Adipose tissue (tissue), 3 donors: Measurements from ENCODE around the gene PACRG. TPM values are rescaled to one million over a fixed set of nuclear protein-coding genes. Genes with fewer than 3 reads are reported as not detected.

Experiments used
- H3K27ac ChIP-seq: one replicate; pipeline ENCODE4 v1.5.1; 2013; ENCODE audit warnings: low read depth, low read length
- WGBS, 3 donors: extraction: QIAGEN DNeasy Blood & Tissue Kit; methylation state at CpG; one replicate each; pipeline ENCODE4 v1.1.7; 2013; 5-methylcytosine and 5-hydroxymethylcytosine counted together
- polyA plus RNA-seq, 3 donors: library from polyadenylated mRNA; stranded (reverse); fragments of 200-250 nt; gene quantifications; one replicate each; pipeline ENCODE4 v1.2.3, GENCODE V29; 2013
- donor health status: healthy with polysubstance abuse.
- donor health status: Bipolar disorder and iron deficiency.
- donor health status: healthy.

Gene PACRG
- polyA plus RNA-seq, 3 donors, result 0.34 to 4.8 TPM; not detected in 1

GRCh38 chr6:162898011-162898410 is 170.2 kb downstream of the PACRG start:
- WGBS, 3 donors, result 88 to 91% (median 89%) methylated on average over 8 of the region's 8 CpGs
- no peak overlapping the region for H3K27ac ChIP-seq

DNA sequence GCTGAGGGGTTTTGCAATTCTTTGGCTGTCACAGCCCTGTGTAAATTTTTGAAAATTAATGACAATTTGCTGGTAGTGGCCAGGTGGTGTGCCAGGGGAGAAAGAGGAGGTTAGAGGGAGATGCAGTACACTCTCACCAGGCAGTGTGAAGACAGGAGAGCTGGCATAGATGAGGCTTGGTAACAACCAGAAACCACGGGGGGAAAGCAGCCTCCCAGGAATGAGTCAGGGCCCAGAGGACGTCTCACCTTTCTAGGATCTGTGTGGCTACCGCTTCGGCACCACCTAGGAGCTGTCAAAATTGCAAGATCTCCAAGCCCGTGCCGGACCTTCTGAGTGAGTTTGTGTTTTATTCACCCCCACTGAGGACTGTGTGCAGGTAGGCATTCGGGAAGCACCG is 171.4 kb downstream of the PACRG start:
- H3K27ac ChIP-seq, result no peak overlapping the region
- 67 to 87% (median 71%) methylated on average over 7 to 8 of the region's 8 CpGs for WGBS, 3 donors

DNA sequence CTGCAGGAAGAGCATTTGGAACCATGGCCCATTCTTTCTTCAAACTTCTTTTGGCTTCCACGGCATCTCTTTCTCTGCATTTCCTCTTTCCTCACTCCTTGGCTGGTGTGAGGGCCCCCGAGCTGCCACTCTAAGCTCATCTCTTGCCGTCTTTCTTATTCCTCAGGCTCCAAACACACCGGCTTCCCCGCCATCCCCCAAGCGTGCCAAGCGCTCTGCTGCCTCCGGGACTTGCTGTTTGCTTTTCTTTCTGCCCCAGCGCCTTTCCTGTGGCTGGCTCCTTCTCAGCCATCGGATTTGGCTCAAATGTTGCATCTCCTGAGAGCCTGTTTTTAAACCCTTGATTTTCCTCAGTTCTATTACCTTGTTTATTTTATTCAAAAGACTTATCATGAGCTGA is 172.7 kb downstream of the PACRG start:
- H3K27ac ChIP-seq, result no peak overlapping the region
- 87 to 93% (median 93%) methylated on average over 10 of the region's 10 CpGs for WGBS, 3 donors

DNA sequence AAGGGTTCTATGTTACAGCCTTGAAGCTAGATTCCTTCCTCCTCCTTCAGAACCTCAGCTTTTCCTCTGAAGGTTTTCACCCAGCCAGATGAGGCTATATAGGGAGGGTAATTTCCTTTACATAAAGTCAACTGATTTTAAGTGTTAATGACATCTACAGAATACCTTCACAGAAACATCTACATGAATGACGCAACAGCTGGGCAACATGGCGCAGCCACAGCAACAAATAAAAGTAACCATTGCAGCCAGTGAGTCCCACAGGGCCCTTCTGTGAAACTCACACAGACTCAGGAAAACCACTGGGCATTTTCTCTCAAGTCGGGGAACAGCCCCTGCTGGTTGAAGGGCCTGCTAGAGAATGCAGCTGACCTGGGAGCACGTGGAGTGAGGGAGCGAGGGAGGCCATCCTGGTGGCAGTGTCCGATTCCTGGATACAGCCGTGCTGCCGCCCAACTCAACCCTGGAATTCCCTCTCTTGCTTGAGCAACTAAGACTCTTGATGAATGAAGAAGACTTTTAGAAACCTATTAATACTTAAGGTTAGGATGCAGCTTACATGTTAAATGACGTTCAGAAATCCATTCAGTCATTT is 176.4 kb downstream of the PACRG start:
- WGBS, 3 donors, result 90 to 93% (median 93%) methylated on average over 9 of the region's 9 CpGs
- no peak overlapping the region for H3K27ac ChIP-seq

DNA sequence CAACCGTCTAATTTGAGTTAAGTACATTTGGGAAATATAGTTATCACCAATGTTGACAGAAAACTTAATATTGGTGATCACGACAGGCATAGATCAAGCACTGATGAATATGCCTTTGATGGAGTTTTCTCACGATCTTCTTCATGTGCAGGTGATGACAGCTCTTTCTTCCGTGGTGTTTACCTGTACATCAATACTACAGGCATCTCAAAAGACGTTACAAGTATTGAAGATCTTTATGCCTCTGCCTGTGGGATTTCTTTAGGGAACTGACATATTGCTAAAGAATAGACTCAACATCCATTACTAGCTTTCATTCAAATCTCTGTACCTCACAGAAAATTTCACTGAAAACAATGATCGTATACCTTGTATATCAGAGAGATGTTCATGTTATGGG is 178.7 kb downstream of the PACRG start:
- 64 to 80% (median 80%) methylated on average over 6 of the region's 6 CpGs for WGBS, 3 donors
- no peak overlapping the region for H3K27ac ChIP-seq

GRCh38 chr6:162907876-162908481 is 180.2 kb downstream of the PACRG start:
- no peak overlapping the region for H3K27ac ChIP-seq
- WGBS, 3 donors, result 69 to 74% (median 72%) methylated on average over 2 of the region's 2 CpGs

DNA sequence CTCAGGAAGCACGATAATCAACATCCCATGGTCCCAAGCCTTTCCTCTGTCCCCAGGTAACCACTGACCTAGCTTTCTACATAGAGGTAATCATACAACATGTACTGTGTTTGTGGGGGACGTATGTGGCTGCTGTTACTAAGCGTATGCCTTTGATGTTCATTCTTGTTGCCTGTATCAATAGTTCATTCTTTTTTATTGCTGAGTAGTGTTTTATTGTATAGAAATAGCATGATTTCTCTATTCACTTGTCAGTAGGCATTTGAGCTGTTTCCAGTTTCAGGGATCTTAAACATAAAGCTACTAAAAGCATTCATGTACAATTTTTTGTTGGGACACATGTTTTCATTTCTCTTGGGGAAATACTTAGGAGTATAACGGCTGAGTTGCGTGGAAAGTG is 185.4 kb downstream of the PACRG start:
- WGBS, 3 donors, result 92 to 93% (median 93%) methylated on average over 5 of the region's 5 CpGs
- H3K27ac ChIP-seq, result no peak overlapping the region

DNA sequence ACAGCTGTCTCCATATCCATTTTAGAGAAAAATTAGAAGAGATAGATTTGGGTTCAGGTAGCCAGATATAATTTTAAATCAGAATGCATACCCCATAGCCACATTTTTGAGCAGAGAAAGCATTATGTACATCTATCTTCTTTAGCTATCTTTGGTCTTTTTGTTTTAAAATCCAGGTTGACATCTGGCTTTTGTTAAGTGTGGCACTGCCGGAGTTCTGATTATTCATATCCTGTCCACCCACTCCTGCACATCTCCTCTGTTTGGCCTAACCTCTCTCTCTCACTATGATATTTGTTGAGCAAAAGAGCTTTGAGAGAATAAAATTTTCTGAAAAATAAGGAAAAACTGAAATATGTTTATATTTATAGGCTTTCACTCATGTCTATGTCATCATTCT is 189.7 kb downstream of the PACRG start:
- no peak overlapping the region for H3K27ac ChIP-seq
- 31 to 84% (median 56%) methylated on average over 1 of the region's 1 CpG for WGBS, 3 donors

DNA sequence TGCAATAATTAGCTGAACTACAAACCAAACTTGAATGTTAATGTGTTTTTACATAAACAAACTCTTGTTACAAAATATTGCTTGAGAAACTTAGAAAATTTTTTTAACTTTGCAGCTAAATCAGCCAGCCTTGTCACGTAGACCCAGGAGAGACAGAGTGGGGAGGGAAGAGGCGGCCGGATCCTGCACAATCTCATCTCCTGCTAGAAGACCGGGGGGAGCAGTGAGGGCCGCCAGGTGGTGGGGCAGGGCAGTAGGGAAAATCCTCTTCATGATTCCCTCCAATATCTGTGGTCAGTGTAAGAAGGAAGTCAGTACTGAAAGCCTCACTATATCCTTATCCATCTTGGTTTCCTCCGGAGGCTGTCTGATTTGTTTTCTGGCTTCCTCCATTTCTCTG is 193.3 kb downstream of the PACRG start:
- H3K27ac ChIP-seq, result no peak overlapping the region
- WGBS, 3 donors, result 30 to 67% (median 34%) methylated on average over 6 of the region's 6 CpGs

- WGBS, 3 donors, result 48 to 80% (median 52%) methylated on average over 7 of the region's 7 CpGs
- H3K27ac ChIP-seq, result no peak overlapping the region
Observed at GRCh38 chr6:162921510-162922040, 193.8 kb downstream of the PACRG start.

DNA sequence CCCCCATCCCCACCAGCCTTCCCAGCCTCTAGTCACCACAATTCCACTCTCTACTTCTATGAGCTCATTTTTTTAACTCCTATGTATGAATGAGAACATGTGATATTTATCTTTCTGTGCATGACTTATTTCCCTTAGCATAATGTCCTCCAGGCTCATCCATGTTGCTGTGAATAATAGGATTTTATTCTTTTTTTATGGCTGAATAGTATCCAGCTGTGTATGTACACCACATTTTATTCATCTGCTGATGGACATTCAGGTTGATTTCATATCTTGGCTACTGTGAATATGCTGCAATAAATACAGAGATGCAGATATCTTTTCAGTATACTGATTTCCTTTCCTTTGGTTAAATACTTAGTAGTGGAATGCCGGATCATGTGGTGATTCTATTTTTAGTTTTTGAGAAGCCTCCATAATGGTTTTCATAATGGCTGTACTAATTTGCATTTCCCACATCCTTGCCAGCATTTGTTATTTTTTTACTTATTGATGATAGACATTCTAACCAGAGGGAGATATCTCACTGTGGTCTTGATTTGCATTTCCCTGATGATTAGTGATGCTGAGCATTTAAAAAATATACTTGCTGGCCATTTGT is 194.9 kb downstream of the PACRG start:
- H3K27ac ChIP-seq, result no peak overlapping the region
- WGBS, 3 donors, result 69 to 79% (median 71%) methylated on average over 1 of the region's 1 CpG

DNA sequence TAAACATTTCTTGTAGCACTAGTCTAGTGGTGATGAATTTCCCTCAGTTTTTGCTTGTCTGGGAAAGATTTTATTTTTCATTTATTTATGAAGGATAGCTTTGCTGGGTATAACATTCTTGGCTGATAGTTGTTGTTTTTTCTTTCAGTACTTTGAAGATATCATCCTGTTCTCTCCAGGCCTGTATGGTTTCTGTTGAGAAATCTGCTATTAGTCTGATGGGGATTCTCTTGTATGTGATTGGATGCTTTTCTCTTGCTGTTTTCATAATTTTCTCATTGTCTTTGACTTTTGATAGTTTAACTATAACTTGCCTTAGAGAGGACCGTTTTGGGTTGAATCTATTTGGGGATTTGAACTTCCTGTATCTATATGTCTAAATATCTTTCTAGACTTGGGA is 207.1 kb downstream of the PACRG start:
- no peak overlapping the region for H3K27ac ChIP-seq
- 50 to 79% (median 66%) methylated on average over 1 of the region's 1 CpG for WGBS, 3 donors

DNA sequence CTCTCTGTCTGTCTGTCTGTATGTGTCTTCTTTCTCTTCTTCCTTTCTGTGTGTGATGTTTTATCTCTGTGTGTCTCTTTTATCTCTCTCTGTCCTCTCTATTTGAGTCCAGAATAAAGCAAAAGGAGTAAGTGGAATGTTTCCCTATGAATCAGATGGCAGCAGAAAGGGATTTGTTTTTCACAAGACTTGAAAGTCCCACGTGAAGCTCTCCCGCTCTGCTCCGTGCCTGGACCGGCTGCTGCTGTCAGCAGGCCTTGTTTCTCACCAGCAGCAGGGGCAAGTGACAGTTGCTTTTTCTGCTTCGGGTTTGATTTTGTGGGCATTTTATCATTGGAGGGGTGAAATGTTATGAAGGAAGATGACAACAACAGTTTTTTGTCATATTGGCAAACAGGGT is 212.7 kb downstream of the PACRG start:
- no peak overlapping the region for H3K27ac ChIP-seq
- WGBS, 3 donors, result 64 to 80% (median 74%) methylated on average over 5 of the region's 5 CpGs

DNA sequence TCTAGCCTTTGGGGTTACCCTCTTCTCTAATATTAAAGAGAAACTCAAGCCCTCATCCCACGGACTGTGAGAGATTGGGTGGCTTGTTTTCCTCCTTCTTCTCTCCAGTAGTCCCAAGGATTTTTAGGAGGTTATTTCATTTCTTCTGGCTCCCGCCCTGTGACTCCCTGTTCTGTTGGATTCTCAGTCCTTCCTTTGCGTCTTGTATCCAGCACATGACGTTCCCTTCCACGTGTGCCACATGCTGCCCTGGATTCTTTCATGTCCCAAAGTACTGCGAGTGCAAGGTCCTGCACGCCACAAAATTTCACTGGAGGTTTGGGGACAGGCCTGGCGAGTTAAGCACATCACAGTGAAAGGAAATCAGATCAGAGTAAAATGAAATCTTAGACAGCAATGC is 213.4 kb downstream of the PACRG start:
- no peak overlapping the region for H3K27ac ChIP-seq
- WGBS, 3 donors, result 67 to 81% (median 70%) methylated on average over 8 of the region's 8 CpGs

DNA sequence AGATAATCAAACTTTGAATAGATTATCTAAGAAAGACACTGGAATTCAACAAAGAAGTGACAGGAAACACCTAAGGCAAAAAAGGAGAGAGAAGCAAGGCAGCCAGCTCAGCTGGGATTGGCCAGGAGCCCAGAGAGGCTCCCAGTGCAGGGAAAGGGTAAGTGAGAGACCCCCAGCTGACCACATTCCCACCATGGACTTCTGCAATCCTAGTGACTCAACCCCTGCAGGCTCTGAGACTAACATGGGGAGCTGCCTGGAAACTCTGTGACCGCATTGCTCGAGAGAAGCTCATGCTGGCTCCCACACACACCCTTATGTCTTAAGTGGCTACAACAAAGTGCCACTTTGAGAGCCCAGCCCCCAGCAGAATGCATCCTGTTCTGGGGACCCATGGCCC is 215.1 kb downstream of the PACRG start:
- no peak overlapping the region for H3K27ac ChIP-seq
- WGBS, 3 donors, result 93 to 95% (median 93%) methylated on average over 2 of the region's 2 CpGs

- WGBS, 3 donors, result 71 to 83% (median 80%) methylated on average over 5 of the region's 5 CpGs
Observed at GRCh38 chr6:162943369-162943768, 215.6 kb downstream of the PACRG start.

DNA sequence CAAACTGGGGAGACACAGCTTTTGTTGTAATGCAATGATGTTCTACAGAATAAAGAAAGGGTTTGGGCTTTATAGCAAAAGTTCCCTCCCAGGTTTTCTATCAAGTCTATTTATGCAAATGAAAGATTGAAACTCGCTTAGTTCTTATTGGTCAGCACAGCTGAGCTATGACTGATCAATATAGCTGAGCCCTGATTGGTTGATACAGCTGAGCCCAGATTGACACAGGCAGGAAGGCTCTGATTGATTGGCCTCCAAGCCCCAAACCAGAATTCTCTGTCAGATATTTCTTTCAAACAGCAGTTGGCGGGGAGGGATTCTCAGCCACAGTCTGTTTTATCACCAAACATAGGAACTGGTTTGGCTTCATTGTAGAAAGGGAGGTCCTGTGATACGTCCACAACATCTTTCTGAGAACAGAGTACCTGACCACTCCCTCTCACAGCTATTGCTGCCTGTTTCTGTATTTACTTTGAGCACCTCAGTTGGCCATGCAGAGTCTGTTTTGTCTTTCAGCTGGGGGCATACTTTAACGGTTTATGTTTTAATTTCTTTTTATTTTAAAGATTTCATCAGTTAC is 223.5 kb downstream of the PACRG start:
- 69 to 82% (median 80%) methylated on average over 4 of the region's 4 CpGs for WGBS, 3 donors

More at GRCh38 chr6:162943369-162943768, 215.6 kb downstream of the PACRG start:
- no peak overlapping the region for H3K27ac ChIP-seq

GRCh38 chr6:162952423-162952822 is 224.6 kb downstream of the PACRG start:
- 75 to 87% (median 78%) methylated on average over 4 of the region's 4 CpGs for WGBS, 3 donors
- H3K27ac ChIP-seq, result no peak overlapping the region

More for the DNA sequence above, 223.5 kb downstream of the PACRG start:
- no peak overlapping the region for H3K27ac ChIP-seq

GRCh38 chr6:162957062-162957461 is 229.3 kb downstream of the PACRG start:
- WGBS, 3 donors, result 87 to 92% (median 90%) methylated on average over 3 of the region's 3 CpGs
- no peak overlapping the region for H3K27ac ChIP-seq
